ENCODE results near the gene TGFBR3.

DNA sequence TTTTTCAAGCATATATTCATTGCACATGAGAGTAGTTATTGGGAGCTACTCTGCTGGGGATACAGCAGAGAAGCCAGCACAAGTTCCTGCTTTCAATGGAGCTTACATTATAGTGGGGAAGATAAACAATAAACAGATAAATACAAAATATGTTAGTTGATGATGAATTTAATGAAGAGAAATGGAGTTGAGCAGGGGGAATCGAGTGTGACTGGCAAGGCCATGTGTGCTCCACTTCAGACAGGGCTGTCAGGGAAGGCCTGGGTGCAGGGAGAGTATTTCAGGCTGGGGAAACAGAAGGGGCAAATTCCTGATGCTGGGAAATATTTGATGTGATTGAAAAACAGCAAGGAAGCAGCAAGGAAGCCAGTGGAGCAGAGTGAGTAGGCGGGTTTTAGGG is 42.1 kb upstream of the TGFBR3 start:
- TF ChIP-seq POLR2AphosphoS5 (IDR thresholded peaks at IDR 0.05; ENCODE audit: low read depth, low read length) (no peak), TAF1 (IDR thresholded peaks at IDR 0.05; ENCODE audit: borderline replicate concordance, insufficient read depth, low read length) (no peak)
